CD4-positive, CD25-positive, alpha-beta regulatory T cell (primary cell): ENCODE data around the gene CFTR. TPM values are rescaled to one million over a fixed set of nuclear protein-coding genes. Genes with fewer than 3 reads are reported as not detected.

Experiments used
- ATAC-seq, 2 donors: fragments of 150-1000 bp; cut with Tn5 transposase; one replicate each; pipeline ENCODE4 v1.10.0; 2021; ENCODE audit warnings: low read depth in 2 of 2, moderate number of reproducible peaks in 2 of 2, moderate library complexity in 1 of 2
- DNase-seq, 3 donors: peaks; one replicate each; pipeline versions ENCODE4 v3.0.0 to v3.0.0-alpha.2; 2012 to 2022; ENCODE audit warnings: mixed read lengths in 1 of 3
- H3K27ac ChIP-seq: one replicate; pipeline ENCODE4 v1.7.0; 2013; ENCODE audit warnings: mild to moderate bottlenecking, low read length; ENCODE audit not compliant: insufficient read depth, poor library complexity, severe bottlenecking
- H3K27me3 ChIP-seq: one replicate; pipeline ENCODE4 v1.7.0; 2013; ENCODE audit warnings: low read length; ENCODE audit not compliant: control insufficient read depth, insufficient read depth
- H3K36me3 ChIP-seq: one replicate; pipeline ENCODE4 v1.7.0; 2013; ENCODE audit warnings: mild to moderate bottlenecking, low read length, moderate library complexity; ENCODE audit not compliant: control insufficient read depth, insufficient read depth
- H3K4me1 ChIP-seq: 2 replicates; pipeline ENCODE4 v1.7.0; 2013; ENCODE audit warnings: mild to moderate bottlenecking, low read length; ENCODE audit not compliant: insufficient read depth, control insufficient read depth, poor library complexity, severe bottlenecking
- H3K4me3 ChIP-seq: one replicate; pipeline ENCODE4 v1.7.0; 2013; ENCODE audit warnings: low read depth, mild to moderate bottlenecking, low read length, moderate library complexity
- H3K9me3 ChIP-seq, 2 experiments: 1 replicate in 1 of 2; 2 replicates in 1 of 2; pipeline ENCODE4 v1.7.0; 2013; ENCODE audit warnings: low read length in 2 of 2, mild to moderate bottlenecking in 1 of 2, moderate library complexity in 1 of 2; ENCODE audit not compliant: control insufficient read depth in 2 of 2
- H3K27ac Mint-ChIP-seq, 3 donors: one replicate each; pipeline ENCODE4 v1.8.0; 2020 to 2022; ENCODE audit warnings: mild to moderate bottlenecking in 3 of 3, mixed read lengths in 3 of 3, moderate library complexity in 2 of 3
- H3K27me3 Mint-ChIP-seq: one replicate; pipeline ENCODE4 v1.8.0; 2022; ENCODE audit warnings: mild to moderate bottlenecking, mixed read lengths
- H3K36me3 Mint-ChIP-seq: one replicate; pipeline ENCODE4 v1.8.0; 2020; ENCODE audit warnings: mixed read lengths
- H3K4me1 Mint-ChIP-seq, 4 donors: one replicate each; pipeline ENCODE4 v1.8.0; 2020 to 2022; ENCODE audit warnings: mixed read lengths in 4 of 4, mild to moderate bottlenecking in 1 of 4
- H3K4me3 Mint-ChIP-seq, 4 donors: one replicate each; pipeline ENCODE4 v1.8.0; 2020 to 2022; ENCODE audit warnings: mild to moderate bottlenecking in 4 of 4, mixed read lengths in 4 of 4, moderate library complexity in 3 of 4
- H3K9me3 Mint-ChIP-seq, 7 donors: one replicate each; pipeline ENCODE4 v1.8.0; 2020 to 2022; ENCODE audit warnings: mixed read lengths in 7 of 7, mild to moderate bottlenecking in 3 of 7, moderate library complexity in 2 of 7
- polyA plus RNA-seq, 4 donors: library from polyadenylated mRNA; unstranded; fragments of 300-500 nt; fragmentation: Illumina TruSeq; gene quantifications; one replicate each; pipeline ENCODE4 v1.2.3, GENCODE V29; 2021
- total RNA-seq: library from RNA; stranded (reverse); gene quantifications from one replicate; pipeline ENCODE4 v1.2.3, GENCODE V29; 2022

The CFTR gene
- total and polyA plus RNA-seq, 5 donors from 2014 or later, result not detected

GRCh38 chr7:117610396-117610795, 130.6 kb downstream of the CFTR start:
- DNase-seq (no peak), ATAC-seq (no peak)
- Mint-ChIP-seq H3K4me3 (no peak overlapping the region), H3K36me3 (no peaks in the 10 kb centered on the region), H3K4me1 (no peaks in the 10 kb centered on the region), H3K27ac (no peak overlapping the region), H3K9me3 (peaks cover 0 to 3% (median 0%) of the 10 kb centered on the region in 7 donors), H3K27me3 (no peaks in the 10 kb centered on the region)
- no peaks in the 10 kb centered on the region for H3K4me1 ChIP-seq
- no peaks in the 10 kb centered on the region for H3K9me3 ChIP-seq
- no peak overlapping the region for H3K27ac ChIP-seq
- H3K36me3 ChIP-seq, result no peaks in the 10 kb centered on the region
- no peaks in the 10 kb centered on the region for H3K27me3 ChIP-seq
- H3K4me3 ChIP-seq, result no peak overlapping the region

- no peak for DNase-seq
- ATAC-seq, result no peak
- H3K27me3 Mint-ChIP-seq, result no peaks in the 10 kb centered on the region
- H3K9me3 Mint-ChIP-seq, result no peaks in the 10 kb centered on the region
- no peaks in the 10 kb centered on the region for H3K27me3 ChIP-seq
- H3K4me3 Mint-ChIP-seq, result no peak overlapping the region
- H3K9me3 ChIP-seq, result no peaks in the 10 kb centered on the region
- H3K4me3 ChIP-seq, result no peak overlapping the region
- H3K36me3 Mint-ChIP-seq, result no peaks in the 10 kb centered on the region
- H3K27ac Mint-ChIP-seq, result no peak overlapping the region
- H3K27ac ChIP-seq, result no peak overlapping the region
- H3K4me1 ChIP-seq, result no peaks in the 10 kb centered on the region
- H3K4me1 Mint-ChIP-seq, result no peaks in the 10 kb centered on the region
- no peaks in the 10 kb centered on the region for H3K36me3 ChIP-seq
Measured at GRCh38 chr7:117612637-117613036, 132.8 kb downstream of the CFTR start.

DNA sequence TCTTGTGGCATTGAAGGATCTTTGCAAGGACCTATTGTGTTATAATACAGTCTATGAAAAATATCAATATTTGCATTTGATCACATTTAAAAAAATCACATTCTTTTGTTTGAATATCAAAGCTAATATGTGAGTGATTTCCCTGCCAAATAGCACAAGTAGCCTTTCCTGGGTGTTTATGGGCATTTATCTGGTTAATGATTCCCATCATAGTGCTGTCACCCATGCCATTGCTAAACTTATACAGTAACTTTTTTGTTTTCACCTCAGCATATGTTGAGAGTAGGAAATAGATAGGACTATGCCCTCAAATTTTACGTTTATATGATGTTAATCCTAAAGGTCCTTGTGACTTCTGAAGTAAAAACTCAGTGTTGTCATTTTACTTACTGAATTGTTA, 136.9 kb downstream of the CFTR start:
- Mint-ChIP-seq H3K27ac (no peak overlapping the region), H3K27me3 (no peaks in the 10 kb centered on the region), H3K4me3 (no peak overlapping the region), H3K36me3 (no peaks in the 10 kb centered on the region), H3K9me3 (peaks cover 0 to 2% (median 0%) of the 10 kb centered on the region in 7 donors), H3K4me1 (no peaks in the 10 kb centered on the region)
- Histone ChIP-seq H3K9me3 (no peaks in the 10 kb centered on the region), H3K27me3 (no peaks in the 10 kb centered on the region), H3K36me3 (no peaks in the 10 kb centered on the region), H3K4me1 (no peaks in the 10 kb centered on the region), H3K4me3 (no peak overlapping the region), H3K27ac (no peak overlapping the region)
- ATAC-seq (no peak), DNase-seq (no peak)

DNA sequence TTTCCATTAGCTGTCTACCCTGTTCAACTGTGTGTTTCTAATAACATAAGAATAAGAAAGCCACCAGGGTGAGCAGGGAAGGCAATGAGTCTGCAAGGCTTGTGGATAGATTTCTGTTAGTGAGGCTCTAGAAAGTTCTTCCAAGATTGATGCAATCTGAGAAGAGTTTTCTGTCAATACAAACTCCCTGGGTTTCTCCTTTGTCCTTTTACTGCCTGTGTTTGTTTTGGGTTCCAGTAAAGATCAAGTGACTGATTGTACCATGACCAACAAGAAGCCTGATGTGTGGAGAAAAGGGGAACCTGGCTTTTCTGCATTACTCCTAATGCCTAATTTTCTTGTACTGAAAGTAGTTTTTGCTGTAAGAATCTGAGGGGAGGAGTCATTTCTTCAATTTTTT, 139.9 kb downstream of the CFTR start:
- no peak overlapping the region for H3K27ac ChIP-seq
- H3K4me1 ChIP-seq, result no peaks in the 10 kb centered on the region
- H3K36me3 Mint-ChIP-seq, result no peaks in the 10 kb centered on the region
- H3K9me3 Mint-ChIP-seq, result peaks cover 0 to 4% (median 0%) of the 10 kb centered on the region in 7 donors
- DNase-seq (no peak), ATAC-seq (no peak)
- no peaks in the 10 kb centered on the region for H3K9me3 ChIP-seq
- no peak overlapping the region for H3K27ac Mint-ChIP-seq
- H3K27me3 Mint-ChIP-seq, result no peaks in the 10 kb centered on the region
- H3K4me3 Mint-ChIP-seq, result no peak overlapping the region
- H3K4me3 ChIP-seq, result no peak overlapping the region
- no peaks in the 10 kb centered on the region for H3K27me3 ChIP-seq
- no peaks in the 10 kb centered on the region for H3K36me3 ChIP-seq
- no peaks in the 10 kb centered on the region for H3K4me1 Mint-ChIP-seq

DNA sequence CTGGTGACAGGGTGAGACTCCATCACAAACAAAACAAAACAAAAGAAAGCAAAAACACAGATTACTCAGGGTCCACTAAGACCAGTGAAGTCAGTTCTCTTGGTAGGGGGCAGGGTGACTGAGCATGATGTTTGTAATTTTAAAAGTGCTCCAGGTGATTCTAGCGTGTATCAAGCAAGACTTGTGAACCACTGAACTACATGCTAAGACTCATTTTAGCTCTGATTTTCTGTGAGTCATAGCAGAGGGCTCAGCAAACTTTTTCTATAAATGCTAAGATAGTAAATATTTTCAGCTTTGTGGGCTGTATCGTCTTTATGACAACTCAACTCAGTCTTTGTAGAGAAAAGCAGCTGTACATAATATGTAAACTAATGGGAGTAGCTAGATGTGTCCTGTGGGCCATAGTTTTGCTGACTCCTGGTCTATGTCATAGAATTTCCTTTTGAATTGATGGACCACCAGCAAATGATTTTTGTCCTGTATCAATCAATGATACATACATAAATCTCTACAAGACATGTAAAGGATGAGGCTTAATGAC, 141.3 kb downstream of the CFTR start:
- no peaks in the 10 kb centered on the region for H3K27me3 ChIP-seq
- DNase-seq (no peak), ATAC-seq (no peak)
- Mint-ChIP-seq H3K27ac (no peak overlapping the region), H3K4me1 (no peaks in the 10 kb centered on the region), H3K9me3 (peaks cover 0 to 4% (median 0%) of the 10 kb centered on the region in 7 donors), H3K27me3 (no peaks in the 10 kb centered on the region), H3K36me3 (no peaks in the 10 kb centered on the region), H3K4me3 (no peak overlapping the region)
- no peaks in the 10 kb centered on the region for H3K36me3 ChIP-seq
- no peak overlapping the region for H3K27ac ChIP-seq
- H3K4me3 ChIP-seq, result no peak overlapping the region
- H3K9me3 ChIP-seq, result no peaks in the 10 kb centered on the region
- no peaks in the 10 kb centered on the region for H3K4me1 ChIP-seq

DNA sequence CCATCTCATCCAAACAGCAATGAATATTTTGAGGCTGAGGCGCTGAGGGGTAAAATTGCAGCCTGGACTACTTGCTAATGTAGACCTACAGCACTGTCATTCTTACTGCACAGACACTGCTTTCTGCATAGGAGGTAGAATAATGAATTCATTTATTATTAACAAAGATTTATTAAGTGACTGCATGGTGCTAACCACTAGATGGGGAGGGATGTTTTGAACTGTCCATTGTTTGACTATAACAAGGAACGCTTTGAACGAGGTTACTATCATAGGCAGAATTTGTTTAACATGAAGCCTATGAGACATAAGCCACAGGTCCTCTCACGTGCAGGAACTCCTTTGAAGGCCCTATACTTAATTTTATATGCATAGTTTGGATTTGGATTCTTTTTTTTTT, 143.8 kb downstream of the CFTR start:
- Mint-ChIP-seq H3K36me3 (no peaks in the 10 kb centered on the region), H3K4me1 (no peaks in the 10 kb centered on the region), H3K27me3 (no peaks in the 10 kb centered on the region), H3K9me3 (peaks cover 0 to 2% (median 0%) of the 10 kb centered on the region in 7 donors), H3K27ac (no peak overlapping the region), H3K4me3 (no peak overlapping the region)
- DNase-seq (no peak), ATAC-seq (no peak)
- Histone ChIP-seq H3K27ac (no peak overlapping the region), H3K9me3 (no peaks in the 10 kb centered on the region), H3K4me1 (no peaks in the 10 kb centered on the region), H3K4me3 (no peak overlapping the region), H3K27me3 (no peaks in the 10 kb centered on the region), H3K36me3 (no peaks in the 10 kb centered on the region)

GRCh38 chr7:117630501-117630900, 150.7 kb downstream of the CFTR start:
- Histone ChIP-seq H3K27me3 (no peaks in the 10 kb centered on the region), H3K4me1 (no peaks in the 10 kb centered on the region), H3K4me3 (no peak overlapping the region), H3K27ac (no peak overlapping the region), H3K36me3 (no peaks in the 10 kb centered on the region), H3K9me3 (no peaks in the 10 kb centered on the region)
- H3K9me3 Mint-ChIP-seq, result peaks cover 0 to 7% (median 2%) of the 10 kb centered on the region in 7 donors
- DNase-seq (no peak), ATAC-seq (no peak)
- no peaks in the 10 kb centered on the region for H3K4me1 Mint-ChIP-seq
- H3K36me3 Mint-ChIP-seq, result no peaks in the 10 kb centered on the region
- H3K27me3 Mint-ChIP-seq, result no peaks in the 10 kb centered on the region
- H3K27ac Mint-ChIP-seq, result no peak overlapping the region
- no peak overlapping the region for H3K4me3 Mint-ChIP-seq

DNA sequence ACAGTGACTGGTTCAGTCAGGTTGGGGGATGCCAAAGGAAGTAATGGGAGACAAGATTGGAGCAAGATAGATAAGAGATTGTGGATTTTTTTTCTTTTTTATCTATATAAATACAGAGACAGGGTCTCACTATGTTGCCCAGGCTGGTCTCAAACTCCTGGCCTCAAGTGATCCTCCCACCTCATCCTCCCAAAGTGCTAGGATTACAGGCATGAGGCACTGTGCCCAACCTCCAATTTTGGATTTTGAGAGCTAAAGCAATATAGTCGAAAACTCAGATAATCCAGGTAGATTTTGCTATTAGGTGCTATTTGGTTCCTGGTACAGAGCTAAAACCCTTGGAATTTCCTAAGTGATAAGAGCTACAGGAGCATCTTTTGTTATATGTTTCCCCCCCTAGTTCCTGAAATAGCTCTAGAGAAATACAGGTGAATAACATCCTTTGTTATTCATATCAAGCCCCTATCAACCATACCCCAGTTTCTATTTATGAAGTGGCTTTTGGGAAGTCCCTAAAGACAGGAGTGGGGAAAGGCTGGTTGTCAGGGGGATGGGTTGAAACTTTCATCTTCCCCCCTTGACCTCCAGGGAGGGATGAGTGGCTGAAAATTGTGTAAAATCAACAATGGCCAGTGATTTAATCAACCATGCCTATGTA, 151.2 kb downstream of the CFTR start:
- ATAC-seq, result no peak
- peaks cover 0 to 7% (median 2%) of the 10 kb centered on the region in 7 donors for H3K9me3 Mint-ChIP-seq
- no peak overlapping the region for H3K27ac Mint-ChIP-seq
- no peaks in the 10 kb centered on the region for H3K36me3 ChIP-seq
- H3K36me3 Mint-ChIP-seq, result no peaks in the 10 kb centered on the region
- no peak overlapping the region for H3K27ac ChIP-seq
- H3K4me1 ChIP-seq, result no peaks in the 10 kb centered on the region
- H3K4me3 Mint-ChIP-seq, result no peak overlapping the region
- no peaks in the 10 kb centered on the region for H3K9me3 ChIP-seq
- no peaks in the 10 kb centered on the region for H3K27me3 ChIP-seq
- H3K27me3 Mint-ChIP-seq, result no peaks in the 10 kb centered on the region
- DNase-seq, result no peak
- H3K4me1 Mint-ChIP-seq, result no peaks in the 10 kb centered on the region
- no peak overlapping the region for H3K4me3 ChIP-seq
